Esophagus (tissue), 2 donors: Measurements from ENCODE around the gene RAP1GAP2. TPM values are rescaled to one million over a fixed set of nuclear protein-coding genes. Genes with fewer than 3 reads are reported as not detected.
A peak's percentile ranks its signal among the peaks of the same experiment; 100 is the strongest.

Experiments
- H3K27ac ChIP-seq, 2 donors: one replicate each; pipeline ENCODE4 v1.5.1; 2013; ENCODE audit warnings: low read depth in 2 of 2, mild to moderate bottlenecking in 2 of 2, inconsistent platforms in 1 of 2, low read length in 1 of 2, moderate library complexity in 1 of 2
- H3K27me3 ChIP-seq, 2 donors: one replicate each; pipeline ENCODE4 v1.6.1; 2013; ENCODE audit warnings: low read length in 2 of 2, control low read depth in 1 of 2, mild to moderate bottlenecking in 1 of 2; ENCODE audit not compliant: insufficient read depth in 2 of 2, control insufficient read depth in 1 of 2
- H3K36me3 ChIP-seq, 2 donors: one replicate each; pipeline ENCODE4 v1.6.1; 2013; ENCODE audit warnings: low read length in 1 of 2; ENCODE audit not compliant: control insufficient read depth in 2 of 2, insufficient read depth in 2 of 2
- H3K4me1 ChIP-seq, 2 donors: one replicate each; pipeline ENCODE4 v1.6.1; 2013; ENCODE audit warnings: low read length in 1 of 2; ENCODE audit not compliant: control insufficient read depth in 2 of 2, insufficient read depth in 2 of 2
- H3K4me3 ChIP-seq, 2 donors: one replicate each; pipeline ENCODE4 v1.5.1; 2013; ENCODE audit warnings: low read length in 2 of 2, mild to moderate bottlenecking in 2 of 2, low read depth in 1 of 2, moderate library complexity in 1 of 2
- H3K9me3 ChIP-seq, 2 donors: one replicate each; pipeline ENCODE4 v1.6.1; 2013; ENCODE audit warnings: mild to moderate bottlenecking in 2 of 2, low read depth in 1 of 2, low read length in 1 of 2, moderate library complexity in 1 of 2; ENCODE audit not compliant: control insufficient read depth in 2 of 2, insufficient read depth in 1 of 2
- WGBS, 2 donors: extraction: QIAGEN DNeasy Blood & Tissue Kit; methylation state at CpG; one replicate each; pipeline ENCODE4 v1.1.7; 2013; 5-methylcytosine and 5-hydroxymethylcytosine counted together
- polyA plus RNA-seq, 2 donors: library from polyadenylated mRNA; stranded (reverse); fragments of 200-250 nt; gene quantifications; one replicate each; pipeline ENCODE4 v1.2.3, GENCODE V29; 2013
- donor health status: healthy with polysubstance abuse.
- donor health status: Bipolar disorder and iron deficiency.

RAP1GAP2 gene
- polyA plus RNA-seq, 2 donors, result 3.6 to 5.1 TPM

- H3K4me3 ChIP-seq, result no peak overlapping the region
- H3K9me3 ChIP-seq, result no peaks in the 10 kb centered on the region
- H3K27me3 ChIP-seq, result no peaks in the 10 kb centered on the region
- 68 to 84% methylated on average over 5 to 10 of the region's 10 CpGs for WGBS, 2 donors
- H3K27ac ChIP-seq, result no peak overlapping the region
- no peaks in the 10 kb centered on the region for H3K4me1 ChIP-seq
- no peaks in the 10 kb centered on the region for H3K36me3 ChIP-seq
Measured at GRCh38 chr17:2842464-2842863, 46.2 kb downstream of the RAP1GAP2 start.

GRCh38 chr17:2844416-2844815, 48.2 kb downstream of the RAP1GAP2 start:
- Histone ChIP-seq H3K9me3 (no peaks in the 10 kb centered on the region), H3K4me3 (no peak overlapping the region), H3K36me3 (no peaks in the 10 kb centered on the region), H3K27me3 (no peaks in the 10 kb centered on the region), H3K4me1 (no peaks in the 10 kb centered on the region), H3K27ac (no peak overlapping the region)
- WGBS, 2 donors, result 32 to 36% methylated on average over 6 of the region's 6 CpGs

- WGBS, 2 donors, result 62 to 66% methylated on average over 17 of the region's 17 CpGs
- H3K27me3 ChIP-seq, result no peaks in the 10 kb centered on the region
- H3K36me3 ChIP-seq, result no peaks in the 10 kb centered on the region
- no peak overlapping the region for H3K27ac ChIP-seq
- no peaks in the 10 kb centered on the region for H3K9me3 ChIP-seq
- H3K4me1 ChIP-seq, result no peaks in the 10 kb centered on the region
- H3K4me3 ChIP-seq, result no peak overlapping the region
Measured at GRCh38 chr17:2847381-2848333, 51.4 kb downstream of the RAP1GAP2 start.

- Histone ChIP-seq H3K4me1 (peaks cover 0 to 4% of the 10 kb centered on the region in 2 donors), H3K27me3 (no peaks in the 10 kb centered on the region), H3K9me3 (no peaks in the 10 kb centered on the region), H3K27ac (no peak overlapping the region), H3K36me3 (no peaks in the 10 kb centered on the region), H3K4me3 (no peak overlapping the region)
- 48 to 62% methylated on average over 12 to 13 of the region's 13 CpGs for WGBS, 2 donors
Measured at GRCh38 chr17:2849327-2849670, 53.1 kb downstream of the RAP1GAP2 start.

- H3K27ac ChIP-seq, result no peak overlapping the region
- peaks cover 0 to 4% of the 10 kb centered on the region in 2 donors for H3K27me3 ChIP-seq
- WGBS, 2 donors, result 61 to 66% methylated on average over 6 of the region's 6 CpGs
- H3K4me3 ChIP-seq, result no peak overlapping the region
- no peaks in the 10 kb centered on the region for H3K9me3 ChIP-seq
- no peaks in the 10 kb centered on the region for H3K36me3 ChIP-seq
- H3K4me1 ChIP-seq, result peaks cover 0 to 7% of the 10 kb centered on the region in 2 donors
Measured at GRCh38 chr17:2850991-2851390, 54.8 kb downstream of the RAP1GAP2 start.

GRCh38 chr17:2851615-2852014, 55.4 kb downstream of the RAP1GAP2 start:
- WGBS, 2 donors, result 71 to 73% methylated on average over 4 of the region's 4 CpGs
- H3K4me1 ChIP-seq, result peaks cover 0 to 7% of the 10 kb centered on the region in 2 donors
- H3K27ac ChIP-seq, result no peak overlapping the region
- H3K27me3 ChIP-seq, result peaks cover 0 to 4% of the 10 kb centered on the region in 2 donors
- no peaks in the 10 kb centered on the region for H3K36me3 ChIP-seq
- no peak overlapping the region for H3K4me3 ChIP-seq
- no peaks in the 10 kb centered on the region for H3K9me3 ChIP-seq

GRCh38 chr17:2852221-2852620, 56.0 kb downstream of the RAP1GAP2 start:
- Histone ChIP-seq H3K4me3 (no peak overlapping the region), H3K4me1 (peaks cover 0 to 7% of the 10 kb centered on the region in 2 donors), H3K36me3 (no peaks in the 10 kb centered on the region), H3K27me3 (peaks cover 0 to 4% of the 10 kb centered on the region in 2 donors), H3K9me3 (no peaks in the 10 kb centered on the region), H3K27ac (no peak overlapping the region)
- WGBS, 2 donors, result 29 to 35% methylated on average over 6 of the region's 6 CpGs

- peaks cover 0 to 4% of the 10 kb centered on the region in 2 donors for H3K27me3 ChIP-seq
- H3K4me3 ChIP-seq, result peak overlapping the region; percentile 54 to 59
- peaks cover 0 to 7% of the 10 kb centered on the region in 2 donors for H3K4me1 ChIP-seq
- WGBS, 2 donors, result 22 to 28% methylated on average over 47 to 55 of the region's 55 CpGs
- no peaks in the 10 kb centered on the region for H3K36me3 ChIP-seq
- H3K9me3 ChIP-seq, result no peaks in the 10 kb centered on the region
- H3K27ac ChIP-seq, result peak overlapping the region in 1 of 2 donors; percentile 50
Measured at GRCh38 chr17:2852729-2853282, 56.6 kb downstream of the RAP1GAP2 start.

- 1% methylated on average over 61 to 119 of the region's 119 CpGs for WGBS, 2 donors
- H3K4me1 ChIP-seq, result peaks cover 0 to 7% of the 10 kb centered on the region in 2 donors
- H3K36me3 ChIP-seq, result no peaks in the 10 kb centered on the region
- no peaks in the 10 kb centered on the region for H3K9me3 ChIP-seq
- peak overlapping the region; percentile 45 to 50 for H3K27ac ChIP-seq
- H3K27me3 ChIP-seq, result peaks cover 0 to 4% of the 10 kb centered on the region in 2 donors
- H3K4me3 ChIP-seq, result peak overlapping the region; percentile 54 to 59
Measured at GRCh38 chr17:2853283-2854142, 57.3 kb downstream of the RAP1GAP2 start.
